22Rv1 (cell line): Measurements from ENCODE around the gene ENPP1.

Source experiments
- ZFX ChIP-seq: fragments of 450-650 bp; IDR thresholded peaks from 2 replicates; pipeline ENCODE4 v1.6.1; 2017; ENCODE audit warnings: antibody characterized with exemption, borderline replicate concordance
- TF ChIP-seq, protein P1 (sequence below): fragments of 450-650 bp; IDR thresholded peaks from 2 replicates; pipeline ENCODE4 v1.5.1; 2017; ENCODE audit warnings: mild to moderate bottlenecking

DNA sequence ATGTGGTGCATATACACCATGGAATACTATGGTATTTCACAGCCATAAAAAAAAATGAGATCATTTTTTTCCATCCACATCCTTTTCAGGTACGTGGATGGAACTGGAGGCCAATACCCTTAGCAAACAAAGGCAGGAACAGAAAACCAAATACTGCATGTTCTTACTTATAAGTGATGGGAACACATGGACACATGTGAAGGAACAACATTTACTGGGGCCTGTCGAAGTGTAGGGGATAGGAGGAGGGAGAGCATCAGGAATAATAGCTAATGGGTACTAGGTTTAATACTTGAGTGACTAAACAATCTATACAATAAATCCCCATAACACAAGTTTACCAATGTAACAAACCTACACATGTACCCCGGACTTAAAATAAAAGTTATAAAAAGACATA lies 112.8 kb downstream of the ENPP1 start:
- TF ChIP-seq, protein P1, sequence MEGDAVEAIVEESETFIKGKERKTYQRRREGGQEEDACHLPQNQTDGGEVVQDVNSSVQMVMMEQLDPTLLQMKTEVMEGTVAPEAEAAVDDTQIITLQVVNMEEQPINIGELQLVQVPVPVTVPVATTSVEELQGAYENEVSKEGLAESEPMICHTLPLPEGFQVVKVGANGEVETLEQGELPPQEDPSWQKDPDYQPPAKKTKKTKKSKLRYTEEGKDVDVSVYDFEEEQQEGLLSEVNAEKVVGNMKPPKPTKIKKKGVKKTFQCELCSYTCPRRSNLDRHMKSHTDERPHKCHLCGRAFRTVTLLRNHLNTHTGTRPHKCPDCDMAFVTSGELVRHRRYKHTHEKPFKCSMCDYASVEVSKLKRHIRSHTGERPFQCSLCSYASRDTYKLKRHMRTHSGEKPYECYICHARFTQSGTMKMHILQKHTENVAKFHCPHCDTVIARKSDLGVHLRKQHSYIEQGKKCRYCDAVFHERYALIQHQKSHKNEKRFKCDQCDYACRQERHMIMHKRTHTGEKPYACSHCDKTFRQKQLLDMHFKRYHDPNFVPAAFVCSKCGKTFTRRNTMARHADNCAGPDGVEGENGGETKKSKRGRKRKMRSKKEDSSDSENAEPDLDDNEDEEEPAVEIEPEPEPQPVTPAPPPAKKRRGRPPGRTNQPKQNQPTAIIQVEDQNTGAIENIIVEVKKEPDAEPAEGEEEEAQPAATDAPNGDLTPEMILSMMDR, result no peak
- no peak for TF ChIP-seq ZFX
